ENCODE data around the gene SERPINA5.

Gene SERPINA5

GRCh38 chr14:94581127-94581999 is at the start of gene SERPINA5:
SERPINA5 (plus strand) TSS chr14:94581426; CDS start chr14:94587363, 5,937 bp downstream.
- DNase-seq (ENCODE audit: extremely low read depth, low read depth), result no peak
- no peak within 1 kb of the TSS for H3K4me3 ChIP-seq (replicated peaks; ENCODE audit: low read depth, low read length)

GRCh38 chr14:94532447-94532846 is 48.8 kb upstream of the SERPINA5 start:
- H3K4me3 ChIP-seq (replicated peaks; ENCODE audit: low read depth, low read length), result no peak overlapping the region
- TF ChIP-seq CTCF (IDR thresholded peaks at IDR 0.05; ENCODE audit: low read depth, low read length, missing control alignments), result no peak
- DNase-seq (ENCODE audit: extremely low read depth, low read depth), result no peak

More at GRCh38 chr14:94581127-94581999, at the start of gene SERPINA5:
- no peak for TF ChIP-seq CTCF (IDR thresholded peaks at IDR 0.05; ENCODE audit: low read depth, low read length, missing control alignments)

GRCh38 chr14:94535506-94535905 is 45.7 kb upstream of the SERPINA5 start:
- no peak for TF ChIP-seq CTCF (IDR thresholded peaks at IDR 0.05; ENCODE audit: low read depth, low read length, missing control alignments)
- DNase-seq (ENCODE audit: extremely low read depth, low read depth), result no peak
- H3K4me3 ChIP-seq (replicated peaks; ENCODE audit: low read depth, low read length), result no peak overlapping the region

GRCh38 chr14:94536836-94537235 is 44.4 kb upstream of the SERPINA5 start:
- H3K4me3 ChIP-seq (replicated peaks; ENCODE audit: low read depth, low read length), result no peak overlapping the region
- no peak for TF ChIP-seq CTCF (IDR thresholded peaks at IDR 0.05; ENCODE audit: low read depth, low read length, missing control alignments)
- DNase-seq (ENCODE audit: extremely low read depth, low read depth), result no peak

DNA sequence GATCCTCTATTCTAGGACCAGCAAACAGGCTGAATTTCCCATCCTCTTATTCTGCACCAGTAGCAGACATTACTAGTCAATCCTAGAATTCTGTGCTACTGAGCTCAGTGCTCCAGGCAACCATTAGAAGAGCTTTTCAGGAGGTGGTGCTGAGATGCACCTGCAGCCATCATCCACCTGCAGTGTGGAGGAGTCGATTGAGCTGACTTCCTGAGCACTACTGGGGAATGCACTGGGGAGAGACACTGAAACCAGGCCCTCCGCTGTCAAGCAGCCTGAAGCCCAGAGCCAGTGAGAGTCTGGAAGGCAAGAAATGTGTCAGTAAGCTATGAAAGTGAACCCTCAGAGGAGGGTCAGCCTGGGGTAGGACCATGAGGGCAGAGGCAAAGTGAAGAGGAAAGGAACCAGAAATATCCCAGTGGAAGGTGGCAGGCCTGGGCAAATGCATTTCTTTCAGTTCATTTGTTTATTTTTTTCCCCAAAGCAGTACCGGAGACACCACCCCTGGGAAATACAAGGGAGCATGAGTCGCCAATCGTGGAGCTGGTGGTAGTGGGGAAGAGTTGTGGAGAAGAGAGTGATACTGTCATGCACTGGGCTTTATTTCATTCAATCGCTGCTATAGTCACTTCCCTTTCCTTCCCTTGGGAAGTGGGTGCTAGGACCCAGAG is 43.0 kb upstream of the SERPINA5 start:
- H3K4me3 ChIP-seq (replicated peaks; ENCODE audit: low read depth, low read length), result no peak overlapping the region
- DNase-seq (ENCODE audit: extremely low read depth, low read depth), result no peak
- TF ChIP-seq CTCF (IDR thresholded peaks at IDR 0.05; ENCODE audit: low read depth, low read length, missing control alignments), result no peak

DNA sequence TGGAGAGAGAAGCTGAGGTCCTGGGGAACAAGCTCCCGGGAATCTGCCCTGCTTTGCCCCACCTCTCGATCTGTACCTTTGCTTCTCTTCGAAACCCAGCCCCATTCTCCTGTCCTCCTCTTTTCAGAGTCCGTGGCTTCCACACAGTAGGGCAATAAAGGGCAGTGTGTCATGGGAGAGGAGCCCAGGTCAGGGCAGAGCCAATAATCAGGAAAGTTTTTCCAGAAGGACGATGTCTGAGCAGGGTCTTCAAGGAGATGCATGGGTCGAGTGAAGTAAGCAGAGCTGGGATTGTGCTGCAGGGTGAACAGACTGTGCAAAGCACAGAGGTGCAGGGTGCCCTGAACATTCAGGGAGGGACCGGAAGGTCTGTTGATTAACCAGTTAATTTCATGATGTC is 42.0 kb upstream of the SERPINA5 start:
- no peak for TF ChIP-seq CTCF (IDR thresholded peaks at IDR 0.05; ENCODE audit: low read depth, low read length, missing control alignments)
- no peak for DNase-seq (ENCODE audit: extremely low read depth, low read depth)
- H3K4me3 ChIP-seq (replicated peaks; ENCODE audit: low read depth, low read length), result no peak overlapping the region

All from HFF-Myc (cell line).